Measurements from ENCODE around the gene RSRP1. TPM values are rescaled to one million over a fixed set of nuclear protein-coding genes. Genes with fewer than 3 reads are reported as not detected.

The RSRP1 gene
- total and polyA plus RNA-seq, 2 of the 8 experiments (the other 6 are each of a cell fraction or from before 2014, with no cell fraction given): 32.9 to 59.4 TPM

DNA sequence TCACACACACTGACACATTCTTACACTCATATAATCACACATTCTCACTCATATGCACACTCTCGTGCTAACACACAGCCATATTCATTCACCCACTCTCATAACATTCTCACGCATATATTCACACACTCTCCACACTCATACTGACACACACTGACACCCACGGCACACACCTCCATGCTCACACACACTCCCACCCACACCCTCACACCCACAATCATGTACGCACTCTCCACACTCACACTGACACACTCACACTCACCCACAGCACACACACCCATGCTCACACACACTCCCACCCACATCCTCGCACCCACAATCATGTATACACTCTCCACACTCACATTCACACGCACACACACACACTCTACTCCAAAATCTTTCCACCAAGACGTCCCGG, 53.2 kb downstream of the RSRP1 start (continued):
- TF ChIP-seq CTBP2 (IDR thresholded peaks at IDR 0.05; ENCODE audit: borderline replicate concordance, insufficient read depth, insufficient read length, low read length) (no peak), TAF1 (IDR thresholded peaks at IDR 0.05; ENCODE audit: low read depth, low read length) (no peak), SIRT6 (IDR thresholded peaks at IDR 0.05; ENCODE audit: low read length) (no peak), TEAD4 (IDR thresholded peaks at IDR 0.05; ENCODE audit: low read depth, low read length) (no peak), POLR2A (IDR thresholded peaks at IDR 0.05; ENCODE audit: control extremely low read depth in 1 of 2, low read depth in 2 of 2, low read length in 2 of 2) (no peak), FOSL1 (IDR thresholded peaks at IDR 0.05; ENCODE audit: insufficient read depth, low read depth, low read length) (no peak), RBBP5 (IDR thresholded peaks at IDR 0.05; ENCODE audit: borderline replicate concordance, low read depth, low read length) (no peak)
